ENCODE results near the gene CEP78. TPM values are rescaled to one million over a fixed set of nuclear protein-coding genes. Genes with fewer than 3 reads are reported as not detected.
A peak's percentile ranks its signal among the peaks of the same experiment; 100 is the strongest.

Gene CEP78, protein sequence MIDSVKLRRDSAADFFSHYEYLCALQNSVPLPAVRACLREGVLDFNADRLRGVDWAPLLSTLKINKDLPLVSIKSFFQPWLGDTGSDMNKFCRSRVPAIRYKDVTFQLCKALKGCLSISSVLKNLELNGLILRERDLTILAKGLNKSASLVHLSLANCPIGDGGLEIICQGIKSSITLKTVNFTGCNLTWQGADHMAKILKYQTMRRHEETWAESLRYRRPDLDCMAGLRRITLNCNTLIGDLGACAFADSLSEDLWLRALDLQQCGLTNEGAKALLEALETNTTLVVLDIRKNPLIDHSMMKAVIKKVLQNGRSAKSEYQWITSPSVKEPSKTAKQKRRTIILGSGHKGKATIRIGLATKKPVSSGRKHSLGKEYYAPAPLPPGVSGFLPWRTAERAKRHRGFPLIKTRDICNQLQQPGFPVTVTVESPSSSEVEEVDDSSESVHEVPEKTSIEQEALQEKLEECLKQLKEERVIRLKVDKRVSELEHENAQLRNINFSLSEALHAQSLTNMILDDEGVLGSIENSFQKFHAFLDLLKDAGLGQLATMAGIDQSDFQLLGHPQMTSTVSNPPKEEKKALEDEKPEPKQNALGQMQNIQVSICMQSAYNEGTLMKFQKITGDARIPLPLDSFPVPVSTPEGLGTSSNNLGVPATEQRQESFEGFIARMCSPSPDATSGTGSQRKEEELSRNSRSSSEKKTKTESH
- 12.1 TPM for total RNA-seq
- long read RNA-seq, full-length matches to known transcripts, result 8 of 13 reads
- long read RNA-seq, partial matches to known transcripts, result 2 of 13 reads
- long read RNA-seq, other reads (novel, unspliced or antisense), result 3 of 13 reads

DNA sequence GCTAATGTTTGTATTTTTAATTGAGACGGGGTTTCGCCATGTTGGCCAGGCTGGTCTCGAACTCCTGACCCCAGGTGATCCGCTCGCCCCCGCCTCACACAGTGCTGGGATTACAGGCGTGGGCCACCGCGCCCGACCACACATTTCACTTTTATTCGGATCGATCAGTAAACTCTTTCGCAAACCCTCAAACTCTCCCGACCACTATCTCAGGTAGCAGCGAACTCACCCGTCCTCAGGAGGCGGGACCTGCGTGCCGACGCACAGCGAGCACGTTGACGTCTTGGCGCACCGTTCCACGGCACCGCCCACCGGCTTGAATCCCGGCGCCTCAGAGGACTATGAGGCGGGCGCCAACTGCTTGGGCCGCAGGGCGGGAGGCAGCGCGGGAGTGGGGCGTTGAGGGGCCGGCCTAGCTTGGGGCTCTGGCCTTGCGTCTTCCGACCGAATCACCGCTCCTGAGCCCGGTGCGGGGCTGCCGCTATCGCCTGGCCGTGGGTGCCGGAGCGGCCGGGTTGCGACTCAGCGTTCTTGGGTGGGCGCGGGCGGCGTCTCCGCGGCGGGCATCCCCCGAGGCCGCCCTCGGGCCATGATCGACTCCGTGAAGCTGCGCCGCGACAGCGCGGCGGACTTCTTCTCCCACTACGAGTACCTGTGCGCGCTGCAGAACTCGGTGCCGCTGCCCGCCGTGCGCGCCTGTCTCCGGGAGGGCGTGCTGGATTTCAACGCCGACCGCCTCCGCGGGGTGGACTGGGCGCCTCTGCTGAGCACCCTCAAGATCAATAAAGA, at the start of gene CEP78:
Gene CEP78, plus strand, starts transcription at position 314 of the 789 bp plus-strand sequence. Its CDS starts 276 bp downstream, at position 590.
- H3K27me3 ChIP-seq, result no peaks in the 10 kb centered on the region
- H3K36me3 ChIP-seq, result no peaks in the 10 kb centered on the region
- TF ChIP-seq, protein P1, sequence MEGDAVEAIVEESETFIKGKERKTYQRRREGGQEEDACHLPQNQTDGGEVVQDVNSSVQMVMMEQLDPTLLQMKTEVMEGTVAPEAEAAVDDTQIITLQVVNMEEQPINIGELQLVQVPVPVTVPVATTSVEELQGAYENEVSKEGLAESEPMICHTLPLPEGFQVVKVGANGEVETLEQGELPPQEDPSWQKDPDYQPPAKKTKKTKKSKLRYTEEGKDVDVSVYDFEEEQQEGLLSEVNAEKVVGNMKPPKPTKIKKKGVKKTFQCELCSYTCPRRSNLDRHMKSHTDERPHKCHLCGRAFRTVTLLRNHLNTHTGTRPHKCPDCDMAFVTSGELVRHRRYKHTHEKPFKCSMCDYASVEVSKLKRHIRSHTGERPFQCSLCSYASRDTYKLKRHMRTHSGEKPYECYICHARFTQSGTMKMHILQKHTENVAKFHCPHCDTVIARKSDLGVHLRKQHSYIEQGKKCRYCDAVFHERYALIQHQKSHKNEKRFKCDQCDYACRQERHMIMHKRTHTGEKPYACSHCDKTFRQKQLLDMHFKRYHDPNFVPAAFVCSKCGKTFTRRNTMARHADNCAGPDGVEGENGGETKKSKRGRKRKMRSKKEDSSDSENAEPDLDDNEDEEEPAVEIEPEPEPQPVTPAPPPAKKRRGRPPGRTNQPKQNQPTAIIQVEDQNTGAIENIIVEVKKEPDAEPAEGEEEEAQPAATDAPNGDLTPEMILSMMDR (IDR thresholded peaks at IDR 0.05), result no peak
- DNase-seq (peak; percentile 96), ATAC-seq (peak; percentile 99)
- intact Hi-C loops (cut with DNase I), result no loop called here
- peaks cover 7% of the 10 kb centered on the region for H3K4me1 ChIP-seq
- H3K27ac ChIP-seq, result peak within 1 kb of the TSS; percentile 70
- no peaks in the 10 kb centered on the region for H3K9me3 ChIP-seq
- peak within 1 kb of the TSS; percentile 96 for H3K4me3 ChIP-seq

DNA sequence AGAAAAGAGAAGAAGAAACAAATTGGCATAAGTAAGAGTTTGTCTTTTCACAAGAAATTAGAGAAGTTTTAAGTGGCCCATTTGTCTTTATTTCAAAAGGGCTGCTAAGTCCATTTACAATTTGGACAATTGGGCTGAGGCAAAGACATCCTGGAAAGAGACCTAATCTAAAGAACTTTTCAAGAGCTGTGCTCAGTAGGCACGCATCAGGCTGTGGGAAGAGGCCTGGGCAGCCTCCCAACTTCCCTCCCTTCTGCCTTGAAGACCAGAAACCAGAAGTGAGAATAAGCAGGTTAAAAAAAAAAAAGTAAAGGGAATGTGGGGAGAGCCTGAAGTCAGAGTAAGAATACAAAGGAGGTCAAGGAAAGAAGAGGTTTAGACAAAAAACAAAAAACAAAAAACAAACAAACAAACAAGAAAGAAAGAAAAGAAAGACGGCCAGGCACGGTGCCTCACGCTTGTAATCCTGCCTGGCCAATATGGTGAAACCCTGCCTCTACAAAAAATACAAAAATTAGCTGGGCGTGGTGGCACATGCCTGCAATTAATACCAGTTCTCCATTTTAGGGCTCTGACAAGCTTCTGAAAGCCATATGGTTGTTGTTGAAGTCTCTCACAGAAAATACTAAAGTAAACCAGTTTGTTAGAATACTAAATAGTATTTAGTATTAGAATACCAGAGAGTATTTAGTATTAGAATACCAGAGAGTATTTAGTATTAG, 48.0 kb upstream of the CEP78 start:
- DNase-seq (peak; percentile 73), ATAC-seq (peak; percentile 79)
- H3K4me1 ChIP-seq, result no peaks in the 10 kb centered on the region
- TF ChIP-seq, protein P1 (IDR thresholded peaks at IDR 0.05), result no peak
- H3K27me3 ChIP-seq, result no peaks in the 10 kb centered on the region
- no peak overlapping the region for H3K27ac ChIP-seq
- intact Hi-C loops (cut with DNase I), result no loop called here
- H3K4me3 ChIP-seq, result no peak overlapping the region
- no peaks in the 10 kb centered on the region for H3K9me3 ChIP-seq
- no peaks in the 10 kb centered on the region for H3K36me3 ChIP-seq

DNA sequence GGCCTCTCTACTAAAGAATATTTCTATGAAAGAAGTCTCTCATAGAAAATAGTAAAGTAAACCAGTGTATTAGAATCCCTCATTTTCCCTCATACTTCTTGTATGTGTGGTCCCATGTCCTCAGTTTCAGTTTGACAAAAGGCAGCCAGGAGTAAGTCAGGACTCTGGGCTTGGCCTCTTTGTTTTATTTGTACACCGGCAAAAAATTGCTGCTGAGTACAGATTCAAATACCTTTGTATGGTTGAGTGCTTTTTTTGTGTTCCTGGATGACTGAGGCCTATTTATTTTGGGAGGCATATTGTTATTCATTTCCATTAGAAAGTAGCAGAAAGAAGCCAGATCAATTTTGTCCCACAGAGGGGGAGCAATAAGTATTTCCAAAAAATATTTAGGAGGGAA, 47.3 kb upstream of the CEP78 start:
- no peaks in the 10 kb centered on the region for H3K4me1 ChIP-seq
- no peak overlapping the region for H3K27ac ChIP-seq

DNA sequence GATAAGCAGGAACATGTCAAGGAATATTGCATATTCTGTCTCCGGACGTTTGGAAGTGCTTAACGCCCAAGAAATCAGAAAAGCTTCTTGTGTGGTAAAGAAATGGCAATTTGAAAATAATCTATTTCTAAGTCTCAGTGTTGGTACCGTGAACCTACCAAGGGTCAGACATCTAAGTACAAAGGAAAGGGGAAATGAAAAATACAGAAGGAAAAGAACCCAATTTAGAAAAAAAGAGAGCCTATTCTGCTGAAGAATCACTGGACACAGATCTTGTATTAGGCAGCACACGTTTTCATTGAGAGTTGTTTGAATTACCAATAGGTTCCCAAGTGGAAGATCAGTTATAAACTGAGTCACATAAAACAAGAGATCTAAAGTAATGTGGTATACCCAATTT, 46.9 kb upstream of the CEP78 start:
- ATAC-seq (peak; percentile 39), DNase-seq (no peak)
- intact Hi-C loops (cut with DNase I), result no loop called here
- TF ChIP-seq, protein P1 (IDR thresholded peaks at IDR 0.05), result no peak
- H3K27me3 ChIP-seq, result no peaks in the 10 kb centered on the region
- H3K4me3 ChIP-seq, result no peak overlapping the region
- no peaks in the 10 kb centered on the region for H3K9me3 ChIP-seq
- H3K27ac ChIP-seq, result no peak overlapping the region
- no peaks in the 10 kb centered on the region for H3K36me3 ChIP-seq
- no peaks in the 10 kb centered on the region for H3K4me1 ChIP-seq

More for the DNA sequence above, 47.3 kb upstream of the CEP78 start:
- Histone ChIP-seq H3K9me3 (no peaks in the 10 kb centered on the region), H3K27me3 (no peaks in the 10 kb centered on the region), H3K4me3 (no peak overlapping the region), H3K36me3 (no peaks in the 10 kb centered on the region)
- intact Hi-C loops (cut with DNase I), result no loop called here
- DNase-seq (no peak), ATAC-seq (peak; percentile 78)
- TF ChIP-seq, protein P1 (IDR thresholded peaks at IDR 0.05), result no peak

DNA sequence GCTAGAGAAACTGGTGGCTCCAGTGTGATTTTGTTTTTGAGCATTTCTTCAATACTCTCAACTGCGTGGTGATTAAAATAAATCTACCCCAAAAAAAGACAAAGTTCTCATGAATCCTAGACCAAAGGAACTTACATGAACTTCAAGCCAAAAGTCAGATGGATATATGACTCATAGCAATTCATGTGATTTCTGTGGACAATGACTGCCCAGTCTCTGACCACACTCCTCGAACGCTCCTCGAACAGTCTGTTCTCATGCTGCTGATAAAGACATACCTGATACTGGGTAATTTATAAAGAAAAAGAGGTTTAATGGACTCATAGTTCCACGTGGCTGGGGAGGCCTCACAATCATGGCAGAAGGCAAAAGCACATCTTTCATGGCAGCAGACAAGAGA, 46.4 kb upstream of the CEP78 start:
- ATAC-seq (peak; percentile 79), DNase-seq (no peak)
- TF ChIP-seq, protein P1 (IDR thresholded peaks at IDR 0.05), result no peak
- intact Hi-C loops (cut with DNase I), result no loop called here
- no peaks in the 10 kb centered on the region for H3K9me3 ChIP-seq
- H3K4me1 ChIP-seq, result no peaks in the 10 kb centered on the region
- H3K27me3 ChIP-seq, result no peaks in the 10 kb centered on the region
- no peak overlapping the region for H3K4me3 ChIP-seq
- no peaks in the 10 kb centered on the region for H3K36me3 ChIP-seq
- H3K27ac ChIP-seq, result no peak overlapping the region

Data from upper lobe of right lung (tissue), 1 donor.